Peyer's patch (tissue), 4 donors: ENCODE measurements around the gene TIMP2. TPM values are rescaled to one million over a fixed set of nuclear protein-coding genes. Genes with fewer than 3 reads are reported as not detected.

Experiments
- DNase-seq, 3 donors: peaks; one replicate each; pipeline ENCODE4 v3.0.0-alpha.2; 2017 to 2019
- H3K27ac ChIP-seq, 4 donors: fragments of 200-600 bp; sonication (generic); one replicate each; pipeline ENCODE4 v1.5.1; 2016 to 2019
- H3K27me3 ChIP-seq, 2 donors: fragments of 200-600 bp; sonication (generic); one replicate each; pipeline ENCODE4 v1.5.1; 2019
- H3K36me3 ChIP-seq, 3 donors: fragments of 200-600 bp; sonication (generic); one replicate each; pipeline ENCODE4 v1.5.1; 2016 to 2019
- H3K4me1 ChIP-seq, 4 donors: fragments of 200-600 bp; sonication (generic); one replicate each; pipeline ENCODE4 v1.5.1; 2016 to 2019
- H3K4me3 ChIP-seq, 4 donors: fragments of 200-600 bp; sonication (generic); 1 replicate in 3 of 4; 2 replicates in 1 of 4; pipeline ENCODE4 v1.5.1; 2016 to 2019; ENCODE audit warnings: mild to moderate bottlenecking in 1 of 4
- H3K9me3 ChIP-seq, 4 donors: fragments of 200-600 bp; sonication (generic); one replicate each; pipeline ENCODE4 v1.5.1; 2016 to 2019; ENCODE audit warnings: mild to moderate bottlenecking in 1 of 4
- POLR2A ChIP-seq, 2 donors: fragments of 450-650 bp; IDR thresholded peaks; one replicate each; pipeline ENCODE4 v1.5.1; 2017; ENCODE audit warnings: antibody characterized with exemption in 2 of 2, mild to moderate bottlenecking in 2 of 2, moderate library complexity in 2 of 2
- total RNA-seq, 4 donors: library from RNA; depleted of rRNA; stranded (reverse); fragments of >200 nt; gene quantifications; one replicate each; pipeline ENCODE4 v1.1.0, GENCODE V29; 2016
- TF ChIP-seq, protein P1 (sequence below), 6 experiments: fragments of 450-650 bp in 4 of 6; fragments of 200-600 bp in 2 of 6; sonication (generic) in 1 of 6; IDR thresholded peaks; one replicate each; pipeline ENCODE4 v1.5.1; 2017 to 2019; ENCODE audit warnings: antibody characterized with exemption in 6 of 6, mild to moderate bottlenecking in 3 of 6, moderate library complexity in 1 of 6

TIMP2 gene
- total RNA-seq, 4 donors from 2014 or later: 27.2 to 73.2 (median 45.0) TPM

DNA sequence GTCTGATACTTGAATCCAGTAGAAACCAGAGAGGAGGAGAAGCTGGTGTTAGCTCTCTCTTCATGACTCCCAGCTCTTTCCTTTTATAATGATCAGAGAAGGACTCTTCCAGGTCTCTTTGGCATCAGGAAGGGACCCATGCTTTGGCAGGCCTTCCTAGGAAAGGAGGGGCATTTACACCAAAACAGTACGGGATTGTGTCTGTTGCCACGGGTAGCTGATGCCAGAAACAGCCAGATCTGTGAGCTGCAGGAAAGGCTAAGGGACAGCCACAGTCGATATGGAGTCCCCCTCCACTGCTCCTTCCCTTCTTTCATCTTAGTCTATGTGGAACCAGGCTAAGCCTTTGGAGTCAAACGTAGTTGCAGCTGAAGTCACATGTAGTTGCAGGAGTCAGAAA, 31.5 kb downstream of the TIMP2 start:
- DNase-seq: no peak
- Histone ChIP-seq H3K27ac (no peak overlapping the region), H3K27me3 (no peaks in the 10 kb centered on the region), H3K36me3 (no peaks in the 10 kb centered on the region), H3K4me3 (no peak overlapping the region), H3K9me3 (no peaks in the 10 kb centered on the region), H3K4me1 (peaks cover 0 to 42% (median 10%) of the 10 kb centered on the region in 4 donors)
- TF ChIP-seq, protein P1, sequence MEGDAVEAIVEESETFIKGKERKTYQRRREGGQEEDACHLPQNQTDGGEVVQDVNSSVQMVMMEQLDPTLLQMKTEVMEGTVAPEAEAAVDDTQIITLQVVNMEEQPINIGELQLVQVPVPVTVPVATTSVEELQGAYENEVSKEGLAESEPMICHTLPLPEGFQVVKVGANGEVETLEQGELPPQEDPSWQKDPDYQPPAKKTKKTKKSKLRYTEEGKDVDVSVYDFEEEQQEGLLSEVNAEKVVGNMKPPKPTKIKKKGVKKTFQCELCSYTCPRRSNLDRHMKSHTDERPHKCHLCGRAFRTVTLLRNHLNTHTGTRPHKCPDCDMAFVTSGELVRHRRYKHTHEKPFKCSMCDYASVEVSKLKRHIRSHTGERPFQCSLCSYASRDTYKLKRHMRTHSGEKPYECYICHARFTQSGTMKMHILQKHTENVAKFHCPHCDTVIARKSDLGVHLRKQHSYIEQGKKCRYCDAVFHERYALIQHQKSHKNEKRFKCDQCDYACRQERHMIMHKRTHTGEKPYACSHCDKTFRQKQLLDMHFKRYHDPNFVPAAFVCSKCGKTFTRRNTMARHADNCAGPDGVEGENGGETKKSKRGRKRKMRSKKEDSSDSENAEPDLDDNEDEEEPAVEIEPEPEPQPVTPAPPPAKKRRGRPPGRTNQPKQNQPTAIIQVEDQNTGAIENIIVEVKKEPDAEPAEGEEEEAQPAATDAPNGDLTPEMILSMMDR (IDR thresholded peaks at IDR 0.05): no peak
- TF ChIP-seq POLR2A (IDR thresholded peaks at IDR 0.05): no peak

GRCh38 chr17:78892936-78893379, 32.2 kb downstream of the TIMP2 start:
- no peak for DNase-seq
- Histone ChIP-seq H3K9me3 (no peaks in the 10 kb centered on the region), H3K27ac (no peak overlapping the region), H3K27me3 (no peaks in the 10 kb centered on the region), H3K4me3 (no peak overlapping the region), H3K36me3 (no peaks in the 10 kb centered on the region), H3K4me1 (peaks cover 0 to 42% (median 10%) of the 10 kb centered on the region in 4 donors)
- TF ChIP-seq, protein P1 (IDR thresholded peaks at IDR 0.05): no peak
- TF ChIP-seq POLR2A (IDR thresholded peaks at IDR 0.05): no peak

- no peak for TF ChIP-seq POLR2A (IDR thresholded peaks at IDR 0.05)
- TF ChIP-seq, protein P1 (IDR thresholded peaks at IDR 0.05): no peak
- no peak for DNase-seq
- Histone ChIP-seq H3K27ac (peak overlapping the region in 2 of 4 donors; percentile 25 to 79), H3K27me3 (no peaks in the 10 kb centered on the region), H3K4me3 (no peak overlapping the region), H3K4me1 (peaks cover 0 to 42% (median 10%) of the 10 kb centered on the region in 4 donors), H3K9me3 (no peaks in the 10 kb centered on the region), H3K36me3 (no peaks in the 10 kb centered on the region)
These were observed 32.7 kb downstream of the TIMP2 start for GRCh38 chr17:78892520-78892919.

- DNase-seq: no peak
- TF ChIP-seq, protein P1 (IDR thresholded peaks at IDR 0.05): no peak
- no peak for TF ChIP-seq POLR2A (IDR thresholded peaks at IDR 0.05)
- Histone ChIP-seq H3K27me3 (no peaks in the 10 kb centered on the region), H3K9me3 (no peaks in the 10 kb centered on the region), H3K4me3 (no peak overlapping the region), H3K36me3 (no peaks in the 10 kb centered on the region), H3K4me1 (peaks cover 0 to 42% (median 10%) of the 10 kb centered on the region in 4 donors), H3K27ac (peak overlapping the region in 2 of 4 donors; percentile 25 to 79)
These were observed 33.1 kb downstream of the TIMP2 start for GRCh38 chr17:78892062-78892456.

- Histone ChIP-seq H3K27me3 (no peaks in the 10 kb centered on the region), H3K27ac (peak overlapping the region in 3 of 4 donors; percentile 39 to 79 (median 65)), H3K4me1 (peaks cover 0 to 37% (median 10%) of the 10 kb centered on the region in 4 donors), H3K9me3 (no peaks in the 10 kb centered on the region), H3K36me3 (no peaks in the 10 kb centered on the region), H3K4me3 (no peak overlapping the region)
- no peak for DNase-seq
- TF ChIP-seq, protein P1 (IDR thresholded peaks at IDR 0.05): no peak
- TF ChIP-seq POLR2A (IDR thresholded peaks at IDR 0.05): no peak
These were observed 33.7 kb downstream of the TIMP2 start for GRCh38 chr17:78891406-78892061.
